ENCODE data around the gene NDUFAF3.

GRCh38 chr3:49021813-49022687 lies at the start of gene NDUFAF3:
- TF ChIP-seq, protein P1, sequence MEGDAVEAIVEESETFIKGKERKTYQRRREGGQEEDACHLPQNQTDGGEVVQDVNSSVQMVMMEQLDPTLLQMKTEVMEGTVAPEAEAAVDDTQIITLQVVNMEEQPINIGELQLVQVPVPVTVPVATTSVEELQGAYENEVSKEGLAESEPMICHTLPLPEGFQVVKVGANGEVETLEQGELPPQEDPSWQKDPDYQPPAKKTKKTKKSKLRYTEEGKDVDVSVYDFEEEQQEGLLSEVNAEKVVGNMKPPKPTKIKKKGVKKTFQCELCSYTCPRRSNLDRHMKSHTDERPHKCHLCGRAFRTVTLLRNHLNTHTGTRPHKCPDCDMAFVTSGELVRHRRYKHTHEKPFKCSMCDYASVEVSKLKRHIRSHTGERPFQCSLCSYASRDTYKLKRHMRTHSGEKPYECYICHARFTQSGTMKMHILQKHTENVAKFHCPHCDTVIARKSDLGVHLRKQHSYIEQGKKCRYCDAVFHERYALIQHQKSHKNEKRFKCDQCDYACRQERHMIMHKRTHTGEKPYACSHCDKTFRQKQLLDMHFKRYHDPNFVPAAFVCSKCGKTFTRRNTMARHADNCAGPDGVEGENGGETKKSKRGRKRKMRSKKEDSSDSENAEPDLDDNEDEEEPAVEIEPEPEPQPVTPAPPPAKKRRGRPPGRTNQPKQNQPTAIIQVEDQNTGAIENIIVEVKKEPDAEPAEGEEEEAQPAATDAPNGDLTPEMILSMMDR (conservative IDR thresholded peaks at IDR 0.05 in 1 of 2, IDR thresholded peaks at IDR 0.05 in 1 of 2; ENCODE audit: extremely low read depth in 1 of 2, insufficient read depth in 1 of 2, low read depth in 1 of 2, low read length in 2 of 2): peak; percentile 75 to 97
- TF ChIP-seq EZH2 (IDR thresholded peaks at IDR 0.05; ENCODE audit: borderline replicate concordance, low read length): no peak

All from mammary epithelial cell (primary cell).